Panc1 (cell line): ENCODE measurements around the gene AGBL2.

Experiments
- CTCF ChIP-seq: fragments of 450-650 bp; IDR thresholded peaks from 2 replicates; pipeline ENCODE4 v1.5.1; 2017; ENCODE audit warnings: mild to moderate bottlenecking
- POLR2AphosphoS5 ChIP-seq: IDR thresholded peaks from 2 replicates; pipeline ENCODE4 v1.6.1; 2012; ENCODE audit warnings: mild to moderate bottlenecking, low read depth, low read length, moderate library complexity
- REST ChIP-seq, 2 experiments: IDR thresholded peaks; 2 replicates each; pipeline ENCODE4 v1.6.1; 2011 to 2012; ENCODE audit warnings: low read depth in 2 of 2, control low read depth in 1 of 2, low read length in 1 of 2, mild to moderate bottlenecking in 1 of 2, moderate library complexity in 1 of 2; ENCODE audit not compliant: insufficient read depth in 1 of 2
- SIN3A ChIP-seq: IDR thresholded peaks from 2 replicates; pipeline ENCODE4 v1.6.1; 2012; ENCODE audit warnings: low read depth, mild to moderate bottlenecking, low read length, moderate library complexity, borderline replicate concordance; ENCODE audit not compliant: insufficient read depth

GRCh38 chr11:47716692-47717091 is 1.5 kb upstream of the AGBL2 start:
- no peak for TF ChIP-seq CTCF
- no peak for TF ChIP-seq SIN3A
- TF ChIP-seq POLR2AphosphoS5, result no peak
- no peak for TF ChIP-seq REST (IDR thresholded peaks at IDR 0.05; ENCODE audit: insufficient read depth in 1 of 2, low read depth in 2 of 2, low read length in 1 of 2)
